MCF 10A (cell line): ENCODE data around the gene KRT85. TPM values are rescaled to one million over a fixed set of nuclear protein-coding genes. Genes with fewer than 3 reads are reported as not detected.
"Not testable (repeated sequence)": the region's sequence is repeated elsewhere in the genome, so short reads cannot be mapped to it uniquely, and the experiment has no call there.

Experiments
- BruUV-seq: library from RNA; stranded (reverse); fragments of 400-500 nt; replicated peaks from 2 replicates; lab custom pipeline; 2021; lab: Mats Ljungman, UMichigan
- CTCF ChIA-PET: fragments of 300-600 bp; sonication (Branson Sonifier 250); formaldehyde crosslinking; extraction: SDS; loops from one replicate; lab custom pipeline; 2021; ENCODE audit warnings: antibody characterized with exemption, inconsistent platforms; lab: Yijun Ruan, JAX
- POLR2A ChIA-PET: fragments of 300-600, 350-650 bp; sonication (Branson Sonifier 250); formaldehyde crosslinking; extraction: SDS; loops from one replicate; lab custom pipeline; 2020; ENCODE audit warnings: antibody characterized with exemption, inconsistent platforms; lab: Yijun Ruan, JAX
- DNase-seq: peaks from one replicate; pipeline ENCODE4 v3.0.0-alpha.2; 2018; ENCODE audit not compliant: unreplicated experiment
- H3K27ac Mint-ChIP-seq: one replicate; pipeline ENCODE4 v1.8.0; 2022; ENCODE audit warnings: mild to moderate bottlenecking, low read depth, mixed read lengths; ENCODE audit not compliant: unreplicated experiment
- H3K27me3 Mint-ChIP-seq: one replicate; pipeline ENCODE4 v1.8.0; 2022; ENCODE audit warnings: mixed read lengths; ENCODE audit not compliant: insufficient read depth, unreplicated experiment
- H3K36me3 Mint-ChIP-seq: one replicate; pipeline ENCODE4 v1.8.0; 2022; ENCODE audit warnings: mild to moderate bottlenecking, moderate library complexity, mixed read lengths; ENCODE audit not compliant: insufficient read depth, unreplicated experiment
- H3K4me1 Mint-ChIP-seq: one replicate; pipeline ENCODE4 v1.8.0; 2022; ENCODE audit warnings: mixed read lengths; ENCODE audit not compliant: insufficient read depth, unreplicated experiment
- H3K4me3 Mint-ChIP-seq: one replicate; pipeline ENCODE4 v1.8.0; 2022; ENCODE audit warnings: mild to moderate bottlenecking, moderate library complexity, mixed read lengths; ENCODE audit not compliant: unreplicated experiment
- H3K9me3 Mint-ChIP-seq: one replicate; pipeline ENCODE4 v1.8.0; 2022; ENCODE audit warnings: mixed read lengths; ENCODE audit not compliant: unreplicated experiment
- CTCF ChIP-seq: fragments of 200-600 bp; IDR thresholded peaks from one replicate; pipeline ENCODE4 v1.8.0; 2022; ENCODE audit warnings: antibody characterized with exemption, mild to moderate bottlenecking; ENCODE audit not compliant: unreplicated experiment
- intact Hi-C: fragments of 100-400 bp; cut with micrococcal nuclease; formaldehyde crosslinking; loops from 2 replicates; pipeline ENCODE4 v1.14.1; 2022
- total RNA-seq: library from RNA; stranded (reverse); gene quantifications from 2 replicates; pipeline ENCODE4 v1.2.3, GENCODE V29; 2022

KRT85 gene
- total RNA-seq, 1 experiment from 2014 or later: 0.23 TPM

DNA sequence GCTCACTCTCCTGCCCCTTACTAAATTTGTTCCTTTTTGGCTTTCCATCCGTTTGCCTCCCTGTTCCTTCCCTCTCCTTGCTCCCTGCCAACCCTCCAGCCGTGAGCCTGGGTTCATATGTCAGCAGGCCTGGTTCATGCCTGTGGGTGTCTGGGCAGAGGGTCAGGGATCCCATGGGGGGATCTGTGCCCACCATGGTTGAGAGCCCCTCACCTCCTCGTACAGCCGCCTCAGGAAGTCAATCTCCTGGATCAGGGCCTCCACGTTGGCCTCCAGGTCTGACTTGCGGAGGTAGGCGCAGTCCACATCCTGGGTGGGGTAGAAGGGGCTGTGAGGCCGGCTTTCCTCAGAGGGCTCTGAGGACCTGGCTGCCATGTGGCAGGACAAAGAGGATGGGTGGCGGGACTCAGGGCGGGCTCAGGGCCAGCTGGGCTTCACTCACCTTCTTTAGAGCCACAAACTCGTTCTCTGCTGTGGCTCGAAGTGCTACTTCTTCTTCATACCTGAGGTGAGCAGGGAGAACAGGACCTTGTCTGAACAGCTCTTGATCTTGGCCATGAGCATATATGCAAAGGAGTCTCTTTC lies 49.7 kb downstream of the KRT85 start:
- TF ChIP-seq CTCF: no peak
- H3K27me3 Mint-ChIP-seq: peaks cover 7% of the 10 kb centered on the region
- H3K4me3 Mint-ChIP-seq: no peak overlapping the region
- ChIA-PET POLR2A (no interaction called here), CTCF (interaction anchor here (2.1 kb wide), 1 partner anchor 10 kb away, joined by 14 read pairs; no protein-coding TSS in a partner anchor)
- no peaks in the 10 kb centered on the region for H3K9me3 Mint-ChIP-seq
- H3K27ac Mint-ChIP-seq: no peak overlapping the region
- intact Hi-C loops: loop anchor here (2.0 kb wide), 1 partner anchor 59 kb away; no protein-coding TSS in a partner anchor
- no peaks in the 10 kb centered on the region for H3K4me1 Mint-ChIP-seq
- H3K36me3 Mint-ChIP-seq: no peaks in the 10 kb centered on the region
- no TSS peak for BruUV-seq
- no peak for DNase-seq

DNA sequence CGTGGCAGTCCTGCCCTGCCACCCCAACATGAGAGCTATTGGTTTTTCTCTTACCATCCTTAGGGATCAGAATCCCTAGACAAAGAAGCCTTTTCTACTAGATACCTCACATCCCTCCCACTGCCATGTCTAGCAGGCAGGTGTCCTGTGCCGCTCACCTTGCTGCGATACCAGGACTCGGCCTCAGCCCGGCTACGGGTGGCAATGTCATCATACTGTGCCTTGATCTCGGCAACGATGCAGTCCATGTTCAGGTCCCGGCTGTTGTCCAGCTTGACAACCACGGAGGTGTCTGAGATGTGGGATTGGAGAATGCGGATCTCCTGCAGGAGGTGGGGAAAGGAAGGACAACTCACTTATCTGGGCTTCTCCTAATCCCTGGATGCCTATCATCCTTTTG lies 50.6 kb downstream of the KRT85 start:
- Mint-ChIP-seq H3K27me3 (peaks cover 13% of the 10 kb centered on the region), H3K4me3 (no peak overlapping the region), H3K9me3 (no peaks in the 10 kb centered on the region), H3K4me1 (no peaks in the 10 kb centered on the region), H3K36me3 (no peaks in the 10 kb centered on the region), H3K27ac (no peak overlapping the region)
- POLR2A ChIA-PET: interaction anchor here (0.7 kb wide), 1 partner anchor 170 kb away, joined by 5 read pairs; no protein-coding TSS in a partner anchor
- DNase-seq: no peak
- CTCF ChIA-PET: no interaction called here
- intact Hi-C loops: no loop called here
- no TSS peak for BruUV-seq
- TF ChIP-seq CTCF: no peak

DNA sequence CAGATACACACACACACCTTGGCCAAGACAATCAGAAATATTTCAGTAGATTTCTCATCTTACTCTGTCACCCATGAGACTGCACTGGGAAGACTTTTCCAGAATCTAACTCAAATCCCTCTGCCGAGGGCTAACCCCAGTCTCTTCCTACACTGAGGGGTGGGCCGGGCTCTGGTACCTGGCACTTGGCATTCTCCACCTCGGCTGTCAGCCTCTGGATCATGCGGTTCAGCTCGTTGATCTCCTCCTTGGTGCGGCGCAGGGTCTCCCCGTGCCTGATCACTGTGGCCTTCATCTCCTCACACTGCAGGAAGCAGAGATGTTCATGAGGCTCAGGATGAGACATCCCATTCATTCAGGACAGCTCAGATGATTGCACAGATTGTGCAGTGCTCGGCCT lies 51.0 kb downstream of the KRT85 start:
- intact Hi-C loops: no loop called here
- H3K4me1 Mint-ChIP-seq: no peaks in the 10 kb centered on the region
- H3K4me3 Mint-ChIP-seq: no peak overlapping the region
- ChIA-PET POLR2A (no interaction called here), CTCF (interaction anchor here (2.2 kb wide), 1 partner anchor 11 kb away, joined by 8 read pairs; no protein-coding TSS in a partner anchor)
- DNase-seq: no peak
- TF ChIP-seq CTCF: no peak
- no peak overlapping the region for H3K27ac Mint-ChIP-seq
- H3K9me3 Mint-ChIP-seq: no peaks in the 10 kb centered on the region
- H3K36me3 Mint-ChIP-seq: no peaks in the 10 kb centered on the region
- peaks cover 13% of the 10 kb centered on the region for H3K27me3 Mint-ChIP-seq
- no TSS peak for BruUV-seq

GRCh38 chr12:52315721-52316120 lies 51.6 kb downstream of the KRT85 start:
- intact Hi-C loops, H3K4me1 Mint-ChIP-seq, BruUV-seq, H3K9me3 Mint-ChIP-seq, H3K27ac Mint-ChIP-seq, H3K4me3 Mint-ChIP-seq, H3K36me3 Mint-ChIP-seq: not testable (repeated sequence)
- peaks cover 13% of the 10 kb centered on the region for H3K27me3 Mint-ChIP-seq
- ChIA-PET CTCF (interaction anchor here (0.5 to 2.2 kb wide), 4 partner anchors 10 to 89 kb away, joined by 3 to 8 read pairs (median 3); no protein-coding TSS in a partner anchor), POLR2A (interaction anchor here (0.8 kb wide), 1 partner anchor 43 kb away, joined by 3 read pairs; no protein-coding TSS in a partner anchor)
- peak; percentile 56 for DNase-seq
